HG03039 (cell line): ENCODE results near the gene CSAD.

Experiments
- ATAC-seq: cut with Tn5 transposase; IDR thresholded peaks from one replicate; pipeline ENCODE4 v1.9.1; 2021; ENCODE audit warnings: mild to moderate bottlenecking, moderate library complexity; ENCODE audit not compliant: unreplicated experiment

CSAD gene

GRCh38 chr12:53200107-53200457 is 19.4 kb upstream of the CSAD start:
- ATAC-seq = peak; percentile 6

- ATAC-seq = no peak
Measured at GRCh38 chr12:53199700-53200099, 19.0 kb upstream of the CSAD start.

GRCh38 chr12:53198486-53199110 is 17.9 kb upstream of the CSAD start:
- no peak for ATAC-seq

GRCh38 chr12:53197011-53197640 is 16.4 kb upstream of the CSAD start:
- no peak for ATAC-seq

- ATAC-seq = no peak
Measured at GRCh38 chr12:53196486-53196885, 15.8 kb upstream of the CSAD start.

GRCh38 chr12:53195516-53196420 is 15.0 kb upstream of the CSAD start:
- ATAC-seq = no peak

GRCh38 chr12:53194973-53195372 is 14.2 kb upstream of the CSAD start:
- no peak for ATAC-seq

GRCh38 chr12:53193985-53194716 is 13.4 kb upstream of the CSAD start:
- ATAC-seq = no peak

GRCh38 chr12:53193040-53193439 is 12.3 kb upstream of the CSAD start:
- ATAC-seq = no peak

- no peak for ATAC-seq
Measured at GRCh38 chr12:53192531-53193021, 11.9 kb upstream of the CSAD start.

GRCh38 chr12:53191885-53192530 is 11.3 kb upstream of the CSAD start:
- ATAC-seq = no peak

- no peak for ATAC-seq
Measured at GRCh38 chr12:53191096-53191884, 10.6 kb upstream of the CSAD start.

- ATAC-seq = no peak
Measured at GRCh38 chr12:53190108-53190729, 9.5 kb upstream of the CSAD start.

GRCh38 chr12:53187145-53187899 is 6.6 kb upstream of the CSAD start:
- no peak for ATAC-seq

GRCh38 chr12:53186745-53187144 is 6.0 kb upstream of the CSAD start:
- no peak for ATAC-seq

- no peak for ATAC-seq
Measured at GRCh38 chr12:53185582-53186153, 4.9 kb upstream of the CSAD start.

GRCh38 chr12:53184828-53185227 is 4.1 kb upstream of the CSAD start:
- no peak for ATAC-seq

- ATAC-seq = no peak
Measured at GRCh38 chr12:53182903-53183302, 2.2 kb upstream of the CSAD start.
